ENCODE results near the gene DEGS2.
"Not testable (repeated sequence)": the region's sequence is repeated elsewhere in the genome, so short reads cannot be mapped to it uniquely, and the experiment has no call there.

The DEGS2 gene

DNA sequence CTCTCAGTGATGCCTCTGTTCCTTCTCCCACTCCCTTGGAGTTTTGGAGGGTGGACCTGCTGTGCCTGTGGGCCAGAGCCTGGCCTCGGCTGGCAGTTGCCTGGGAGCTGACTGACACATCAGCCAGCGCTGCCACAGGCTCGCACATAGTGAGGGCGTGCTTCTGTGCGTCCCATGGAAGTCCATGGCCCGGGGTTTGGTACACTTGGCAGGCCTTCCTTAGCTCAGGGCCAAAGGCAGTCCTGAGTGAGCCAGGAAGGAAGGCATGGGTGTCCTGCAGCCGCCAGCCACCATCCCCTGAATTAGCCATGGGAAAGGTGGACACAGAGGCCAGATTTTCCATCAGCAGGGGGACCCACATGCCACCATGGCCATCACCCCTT is 1.1 kb upstream of the DEGS2 start:
- TF ChIP-seq, protein P1, sequence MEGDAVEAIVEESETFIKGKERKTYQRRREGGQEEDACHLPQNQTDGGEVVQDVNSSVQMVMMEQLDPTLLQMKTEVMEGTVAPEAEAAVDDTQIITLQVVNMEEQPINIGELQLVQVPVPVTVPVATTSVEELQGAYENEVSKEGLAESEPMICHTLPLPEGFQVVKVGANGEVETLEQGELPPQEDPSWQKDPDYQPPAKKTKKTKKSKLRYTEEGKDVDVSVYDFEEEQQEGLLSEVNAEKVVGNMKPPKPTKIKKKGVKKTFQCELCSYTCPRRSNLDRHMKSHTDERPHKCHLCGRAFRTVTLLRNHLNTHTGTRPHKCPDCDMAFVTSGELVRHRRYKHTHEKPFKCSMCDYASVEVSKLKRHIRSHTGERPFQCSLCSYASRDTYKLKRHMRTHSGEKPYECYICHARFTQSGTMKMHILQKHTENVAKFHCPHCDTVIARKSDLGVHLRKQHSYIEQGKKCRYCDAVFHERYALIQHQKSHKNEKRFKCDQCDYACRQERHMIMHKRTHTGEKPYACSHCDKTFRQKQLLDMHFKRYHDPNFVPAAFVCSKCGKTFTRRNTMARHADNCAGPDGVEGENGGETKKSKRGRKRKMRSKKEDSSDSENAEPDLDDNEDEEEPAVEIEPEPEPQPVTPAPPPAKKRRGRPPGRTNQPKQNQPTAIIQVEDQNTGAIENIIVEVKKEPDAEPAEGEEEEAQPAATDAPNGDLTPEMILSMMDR (IDR thresholded peaks at IDR 0.05; ENCODE audit: borderline replicate concordance, extremely low read depth, low read length, poor library complexity, severe bottlenecking): no peak
- no peak for TF ChIP-seq EZH2 (IDR thresholded peaks at IDR 0.05; ENCODE audit: borderline replicate concordance, low read depth, low read length, severe bottlenecking)
- no peaks in the 10 kb centered on the region for H3K4me1 ChIP-seq (ENCODE audit: insufficient read depth, low read length)
- no peak overlapping the region for H3K4me2 ChIP-seq (ENCODE audit: insufficient read depth, low read length)
- no peaks in the 10 kb centered on the region for H3K27me3 ChIP-seq (ENCODE audit: insufficient read depth, low read length, poor library complexity)
- H4K20me1 ChIP-seq (ENCODE audit: insufficient read depth, low read length): no peaks in the 10 kb centered on the region
- no peaks in the 10 kb centered on the region for H3K9me3 ChIP-seq (ENCODE audit: insufficient read depth, low read length, severe bottlenecking)
- no peaks in the 10 kb centered on the region for H3K79me2 ChIP-seq (ENCODE audit: insufficient read depth, low read length)
- H2AFZ ChIP-seq (ENCODE audit: low read depth, low read length): no peak overlapping the region
- no peak for DNase-seq
- no peak overlapping the region for H3K9ac ChIP-seq (ENCODE audit: low read depth, low read length)
- H3K36me3 ChIP-seq (ENCODE audit: insufficient read depth, low read length): no peaks in the 10 kb centered on the region
- no peak overlapping the region for H3K27ac ChIP-seq (ENCODE audit: low read length)
- no peak overlapping the region for H3K4me3 ChIP-seq (ENCODE audit: low read depth in 1 of 2, low read length in 2 of 2)
- ATAC-seq (ENCODE audit: insufficient read depth, low read depth): no peak

DNA sequence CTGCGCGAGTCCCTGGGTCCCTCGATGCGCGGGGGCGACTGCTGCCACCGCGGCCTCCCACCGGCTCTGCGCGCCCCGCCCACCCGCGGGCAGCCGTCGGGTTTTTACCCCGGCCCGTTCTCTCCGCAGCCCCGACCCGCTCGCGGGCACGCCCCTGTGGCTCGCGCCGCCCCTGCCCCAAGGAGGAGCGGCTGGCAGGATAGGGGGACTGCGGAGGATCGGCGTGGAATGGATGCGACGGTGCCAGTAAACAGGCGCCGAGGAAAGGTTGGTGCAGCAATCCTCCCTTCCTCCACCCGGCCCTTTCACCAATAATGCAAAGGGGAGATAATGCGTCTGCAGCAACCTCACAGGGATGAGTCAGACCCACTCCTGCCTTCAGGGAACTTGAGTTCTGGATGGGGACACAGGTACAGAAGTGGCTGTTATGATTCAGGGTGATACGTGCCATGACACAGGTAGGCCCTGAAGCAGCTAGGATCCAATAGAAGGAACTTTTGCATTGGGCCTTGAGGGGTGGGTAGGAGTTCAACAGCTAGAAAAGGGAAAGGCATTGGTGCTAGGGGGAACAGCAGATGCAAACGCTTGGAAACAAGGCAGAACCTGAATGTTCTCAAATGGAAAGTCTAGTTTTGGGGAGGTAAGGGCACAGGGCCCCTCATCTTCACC is 554 bp upstream of the DEGS2 start:
- H3K4me3 ChIP-seq (ENCODE audit: low read depth in 1 of 2, low read length in 2 of 2): no peak overlapping the region
- peaks cover 2% of the 10 kb centered on the region for H3K9me3 ChIP-seq (ENCODE audit: insufficient read depth, low read length, severe bottlenecking)
- H3K27ac ChIP-seq (ENCODE audit: low read length): no peak overlapping the region
- H3K4me1 ChIP-seq (ENCODE audit: insufficient read depth, low read length): no peaks in the 10 kb centered on the region
- no peaks in the 10 kb centered on the region for H3K79me2 ChIP-seq (ENCODE audit: insufficient read depth, low read length)
- H3K36me3 ChIP-seq (ENCODE audit: insufficient read depth, low read length): no peaks in the 10 kb centered on the region
- no peaks in the 10 kb centered on the region for H4K20me1 ChIP-seq (ENCODE audit: insufficient read depth, low read length)
- H2AFZ ChIP-seq (ENCODE audit: low read depth, low read length): no peak overlapping the region
- no peak for TF ChIP-seq EZH2 (IDR thresholded peaks at IDR 0.05; ENCODE audit: borderline replicate concordance, low read depth, low read length, severe bottlenecking)
- TF ChIP-seq, protein P1 (IDR thresholded peaks at IDR 0.05; ENCODE audit: borderline replicate concordance, extremely low read depth, low read length, poor library complexity, severe bottlenecking): no peak
- DNase-seq (no peak), ATAC-seq (ENCODE audit: insufficient read depth, low read depth) (no peak)
- no peak overlapping the region for H3K9ac ChIP-seq (ENCODE audit: low read depth, low read length)
- H3K27me3 ChIP-seq (ENCODE audit: insufficient read depth, low read length, poor library complexity): no peaks in the 10 kb centered on the region
- no peak overlapping the region for H3K4me2 ChIP-seq (ENCODE audit: insufficient read depth, low read length)

DNA sequence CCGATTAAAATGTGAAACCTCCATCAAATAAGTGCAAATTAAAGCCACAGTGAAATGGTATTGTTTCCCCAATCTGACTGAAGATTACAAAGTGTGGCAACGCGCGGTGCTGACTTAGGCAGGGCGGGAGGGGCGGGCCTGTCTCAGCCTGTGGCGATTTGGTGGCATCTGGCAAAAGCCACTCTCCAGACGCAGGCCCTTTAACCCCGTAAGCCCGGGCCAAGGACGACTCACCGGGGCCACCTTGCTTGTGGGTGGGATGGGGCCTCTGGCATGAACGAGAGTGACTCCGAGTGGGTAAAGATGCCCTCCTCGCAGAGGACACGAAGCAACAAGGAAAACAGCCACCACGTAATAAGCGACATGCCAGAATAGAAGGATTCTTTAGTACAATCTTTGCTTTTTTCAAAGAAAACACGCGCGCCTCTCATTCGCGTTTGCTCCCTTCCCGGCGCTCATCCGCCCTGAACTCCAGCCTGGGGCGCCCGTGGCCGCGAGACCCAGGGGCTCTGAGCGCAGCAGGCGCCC is 815 bp downstream of the DEGS2 start:
- no peak for TF ChIP-seq EZH2 (IDR thresholded peaks at IDR 0.05; ENCODE audit: borderline replicate concordance, low read depth, low read length, severe bottlenecking)
- TF ChIP-seq, protein P1 (IDR thresholded peaks at IDR 0.05; ENCODE audit: borderline replicate concordance, extremely low read depth, low read length, poor library complexity, severe bottlenecking): no peak
- Histone ChIP-seq H3K4me3 (ENCODE audit: low read depth in 1 of 2, low read length in 2 of 2) (no peak overlapping the region), H3K27me3 (ENCODE audit: insufficient read depth, low read length, poor library complexity) (no peaks in the 10 kb centered on the region), H3K9me3 (ENCODE audit: insufficient read depth, low read length, severe bottlenecking) (peaks cover 11% of the 10 kb centered on the region), H3K4me2 (ENCODE audit: insufficient read depth, low read length) (no peak overlapping the region), H3K36me3 (ENCODE audit: insufficient read depth, low read length) (no peaks in the 10 kb centered on the region), H3K79me2 (ENCODE audit: insufficient read depth, low read length) (no peaks in the 10 kb centered on the region), H3K27ac (ENCODE audit: low read length) (no peak overlapping the region), H3K4me1 (ENCODE audit: insufficient read depth, low read length) (no peaks in the 10 kb centered on the region), H4K20me1 (ENCODE audit: insufficient read depth, low read length) (no peaks in the 10 kb centered on the region), H2AFZ (ENCODE audit: low read depth, low read length) (no peak overlapping the region), H3K9ac (ENCODE audit: low read depth, low read length) (no peak overlapping the region)
- DNase-seq: no peak
- no peak for ATAC-seq (ENCODE audit: insufficient read depth, low read depth)

DNA sequence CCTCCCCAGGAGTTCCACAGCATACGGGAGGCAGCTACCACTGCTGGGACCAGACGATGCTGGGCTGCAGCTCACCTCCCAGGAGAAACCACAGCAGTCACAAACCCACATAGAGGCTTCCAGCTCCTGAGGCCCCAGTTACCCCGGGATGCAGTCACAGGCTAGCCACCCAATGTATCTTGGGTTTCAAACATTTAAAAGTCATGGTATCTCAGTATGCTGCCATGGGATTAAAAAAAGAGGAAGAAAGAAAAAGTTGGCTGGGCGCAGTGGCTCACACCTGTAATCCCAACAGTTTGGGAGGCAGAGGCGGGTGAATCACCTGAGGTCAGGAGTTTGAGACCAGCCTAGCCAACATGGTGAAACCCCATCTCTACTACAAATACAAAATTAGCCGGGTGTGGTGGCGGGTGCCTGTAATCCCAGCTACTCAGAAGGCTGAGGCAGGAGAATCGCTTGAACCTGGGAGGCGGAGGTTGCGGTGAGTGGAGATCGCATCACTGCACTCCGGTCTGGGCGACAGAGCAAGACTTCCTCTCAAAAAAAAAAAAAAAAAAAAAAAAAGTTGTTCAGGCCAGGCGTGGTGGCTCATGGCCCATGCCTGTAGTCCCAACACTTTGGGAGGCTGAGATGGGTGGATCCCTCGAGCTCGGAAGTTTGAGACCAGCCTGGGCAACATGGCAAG is 1.8 kb downstream of the DEGS2 start:
- not testable (repeated sequence) for H3K79me2 ChIP-seq (ENCODE audit: insufficient read depth, low read length); H3K4me1 ChIP-seq (ENCODE audit: insufficient read depth, low read length); ATAC-seq (ENCODE audit: insufficient read depth, low read depth); H3K36me3 ChIP-seq (ENCODE audit: insufficient read depth, low read length); H4K20me1 ChIP-seq (ENCODE audit: insufficient read depth, low read length); H3K27me3 ChIP-seq (ENCODE audit: insufficient read depth, low read length, poor library complexity); DNase-seq; H3K4me2 ChIP-seq (ENCODE audit: insufficient read depth, low read length); H3K4me3 ChIP-seq (ENCODE audit: low read depth in 1 of 2, low read length in 2 of 2); H2AFZ ChIP-seq (ENCODE audit: low read depth, low read length); H3K27ac ChIP-seq (ENCODE audit: low read length); H3K9ac ChIP-seq (ENCODE audit: low read depth, low read length)
- H3K9me3 ChIP-seq (ENCODE audit: insufficient read depth, low read length, severe bottlenecking): peaks cover 11% of the 10 kb centered on the region
